ENCODE data around the gene ZNF32. TPM values are rescaled to one million over a fixed set of nuclear protein-coding genes. Genes with fewer than 3 reads are reported as not detected.

The ZNF32 gene
- total RNA-seq, 1 experiment from 2014 or later = 37.6 TPM

GRCh38 chr10:43680035-43680434 is 31.4 kb upstream of the ZNF32 start:
- intact Hi-C loops (cut with micrococcal nuclease; ENCODE audit: unreplicated experiment) = no loop called here
- TF ChIP-seq CTCF (conservative IDR thresholded peaks at IDR 0.05; ENCODE audit: low read depth, low read length) (no peak), EZH2 (IDR thresholded peaks at IDR 0.05; ENCODE audit: borderline replicate concordance, low read depth, low read length, poor library complexity, severe bottlenecking) (no peak)
- peaks cover 3% of the 10 kb centered on the region for H3K4me1 ChIP-seq (ENCODE audit: insufficient read depth, low read length, poor library complexity, severe bottlenecking)
- no peak overlapping the region for H3K4me3 ChIP-seq (ENCODE audit: low read depth, low read length, poor library complexity, severe bottlenecking)
- DNase-seq (ENCODE audit: low spot score) = peak; percentile 23
- ChIA-PET CTCF (no interaction called here), POLR2A (ENCODE audit: low non-redundant PET) (no interaction called here)
- no peak overlapping the region for H3K27ac ChIP-seq (ENCODE audit: low read depth, low read length, poor library complexity, severe bottlenecking)
- no peaks in the 10 kb centered on the region for H3K27me3 ChIP-seq (replicated peaks; ENCODE audit: insufficient read depth, low read depth, low read length, poor library complexity)
- no peaks in the 10 kb centered on the region for H3K36me3 ChIP-seq (ENCODE audit: insufficient read depth, low read length, poor library complexity, severe bottlenecking)
- H3K9me3 ChIP-seq (ENCODE audit: low read depth, low read length, poor library complexity, severe bottlenecking) = no peaks in the 10 kb centered on the region
- BruUV-seq (replicated peaks) = no TSS peak

GRCh38 chr10:43679509-43679908 is 30.8 kb upstream of the ZNF32 start:
- no peak overlapping the region for H3K4me3 ChIP-seq (ENCODE audit: low read depth, low read length, poor library complexity, severe bottlenecking)
- no TSS peak for BruUV-seq (replicated peaks)
- no peak overlapping the region for H3K27ac ChIP-seq (ENCODE audit: low read depth, low read length, poor library complexity, severe bottlenecking)
- intact Hi-C loops (cut with micrococcal nuclease; ENCODE audit: unreplicated experiment) = loop anchor here (10.0 kb wide), 2 partner anchors 625 to 1295 kb away; partner anchors contain the start of gene DEPP1
- ChIA-PET CTCF (interaction anchor here (0.7 kb wide), 1 partner anchor 10 kb away, joined by 6 read pairs; no protein-coding TSS in a partner anchor), POLR2A (ENCODE audit: low non-redundant PET) (no interaction called here)
- DNase-seq (ENCODE audit: low spot score) = peak; percentile 65
- H3K4me1 ChIP-seq (ENCODE audit: insufficient read depth, low read length, poor library complexity, severe bottlenecking) = peaks cover 3% of the 10 kb centered on the region
- H3K9me3 ChIP-seq (ENCODE audit: low read depth, low read length, poor library complexity, severe bottlenecking) = no peaks in the 10 kb centered on the region
- no peaks in the 10 kb centered on the region for H3K27me3 ChIP-seq (replicated peaks; ENCODE audit: insufficient read depth, low read depth, low read length, poor library complexity)
- no peak for TF ChIP-seq CTCF (conservative IDR thresholded peaks at IDR 0.05; ENCODE audit: low read depth, low read length)
- no peak for TF ChIP-seq EZH2 (IDR thresholded peaks at IDR 0.05; ENCODE audit: borderline replicate concordance, low read depth, low read length, poor library complexity, severe bottlenecking)
- no peaks in the 10 kb centered on the region for H3K36me3 ChIP-seq (ENCODE audit: insufficient read depth, low read length, poor library complexity, severe bottlenecking)

GRCh38 chr10:43678654-43679053 is 30.0 kb upstream of the ZNF32 start:
- no TSS peak for BruUV-seq (replicated peaks)
- Histone ChIP-seq H3K4me3 (ENCODE audit: low read depth, low read length, poor library complexity, severe bottlenecking) (no peak overlapping the region), H3K27me3 (replicated peaks; ENCODE audit: insufficient read depth, low read depth, low read length, poor library complexity) (no peaks in the 10 kb centered on the region), H3K9me3 (ENCODE audit: low read depth, low read length, poor library complexity, severe bottlenecking) (no peaks in the 10 kb centered on the region), H3K27ac (ENCODE audit: low read depth, low read length, poor library complexity, severe bottlenecking) (no peak overlapping the region), H3K36me3 (ENCODE audit: insufficient read depth, low read length, poor library complexity, severe bottlenecking) (no peaks in the 10 kb centered on the region), H3K4me1 (ENCODE audit: insufficient read depth, low read length, poor library complexity, severe bottlenecking) (peaks cover 3% of the 10 kb centered on the region)
- ChIA-PET POLR2A (ENCODE audit: low non-redundant PET) (no interaction called here), CTCF (no interaction called here)
- DNase-seq (ENCODE audit: low spot score) = no peak
- intact Hi-C loops (cut with micrococcal nuclease; ENCODE audit: unreplicated experiment) = loop anchor here (10.0 kb wide), 2 partner anchors 626 to 1296 kb away; partner anchors contain the start of gene DEPP1
- TF ChIP-seq CTCF (conservative IDR thresholded peaks at IDR 0.05; ENCODE audit: low read depth, low read length) (no peak), EZH2 (IDR thresholded peaks at IDR 0.05; ENCODE audit: borderline replicate concordance, low read depth, low read length, poor library complexity, severe bottlenecking) (no peak)

All from A673 (cell line).